ENCODE results near the gene SART3.

DNA sequence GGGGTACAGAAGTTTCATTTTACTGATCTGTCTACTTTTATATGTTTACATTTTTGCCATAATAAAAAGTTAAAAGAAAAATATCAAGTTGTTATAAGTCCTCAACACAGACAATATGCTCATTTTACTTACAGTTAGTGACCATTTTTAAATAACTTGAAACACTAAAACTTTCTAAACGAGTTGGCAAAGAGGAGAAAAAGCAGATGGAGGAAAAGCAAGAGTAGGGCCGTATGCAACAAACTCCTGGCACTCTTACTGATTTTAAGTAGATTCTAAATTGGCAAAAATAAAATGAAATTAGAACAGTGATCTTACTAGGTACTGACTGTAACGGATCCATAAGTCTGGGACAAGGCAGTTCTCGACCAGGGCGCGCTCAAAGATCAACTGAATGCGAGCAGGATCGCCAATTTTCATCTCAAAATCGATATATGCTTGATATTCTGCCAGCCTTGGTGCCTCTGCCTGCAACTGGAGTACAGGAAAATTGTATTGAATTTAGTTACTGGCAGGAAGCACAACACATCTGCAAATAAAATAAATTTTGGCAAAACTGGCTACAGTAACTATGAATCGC is 22.3 kb downstream of the SART3 start:
- TF ChIP-seq POLR2A (IDR thresholded peaks at IDR 0.05) (no peak), POLR2AphosphoS5 (IDR thresholded peaks at IDR 0.05) (no peak)
- TF ChIP-seq, protein P1, sequence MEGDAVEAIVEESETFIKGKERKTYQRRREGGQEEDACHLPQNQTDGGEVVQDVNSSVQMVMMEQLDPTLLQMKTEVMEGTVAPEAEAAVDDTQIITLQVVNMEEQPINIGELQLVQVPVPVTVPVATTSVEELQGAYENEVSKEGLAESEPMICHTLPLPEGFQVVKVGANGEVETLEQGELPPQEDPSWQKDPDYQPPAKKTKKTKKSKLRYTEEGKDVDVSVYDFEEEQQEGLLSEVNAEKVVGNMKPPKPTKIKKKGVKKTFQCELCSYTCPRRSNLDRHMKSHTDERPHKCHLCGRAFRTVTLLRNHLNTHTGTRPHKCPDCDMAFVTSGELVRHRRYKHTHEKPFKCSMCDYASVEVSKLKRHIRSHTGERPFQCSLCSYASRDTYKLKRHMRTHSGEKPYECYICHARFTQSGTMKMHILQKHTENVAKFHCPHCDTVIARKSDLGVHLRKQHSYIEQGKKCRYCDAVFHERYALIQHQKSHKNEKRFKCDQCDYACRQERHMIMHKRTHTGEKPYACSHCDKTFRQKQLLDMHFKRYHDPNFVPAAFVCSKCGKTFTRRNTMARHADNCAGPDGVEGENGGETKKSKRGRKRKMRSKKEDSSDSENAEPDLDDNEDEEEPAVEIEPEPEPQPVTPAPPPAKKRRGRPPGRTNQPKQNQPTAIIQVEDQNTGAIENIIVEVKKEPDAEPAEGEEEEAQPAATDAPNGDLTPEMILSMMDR (IDR thresholded peaks at IDR 0.05), result no peak
